GM20000 (cell line): ENCODE results near the gene MTHFD1L.

Experiments
- DNase-seq: peaks from one replicate; pipeline ENCODE4 v3.0.0; 2012; ENCODE audit warnings: low spot score
- TF ChIP-seq, protein P1 (sequence below): IDR thresholded peaks from 2 replicates; pipeline ENCODE4 v1.5.1; 2012; ENCODE audit warnings: mild to moderate bottlenecking, control low read depth; ENCODE audit errors: extremely low read depth, missing control alignments

The MTHFD1L gene

DNA sequence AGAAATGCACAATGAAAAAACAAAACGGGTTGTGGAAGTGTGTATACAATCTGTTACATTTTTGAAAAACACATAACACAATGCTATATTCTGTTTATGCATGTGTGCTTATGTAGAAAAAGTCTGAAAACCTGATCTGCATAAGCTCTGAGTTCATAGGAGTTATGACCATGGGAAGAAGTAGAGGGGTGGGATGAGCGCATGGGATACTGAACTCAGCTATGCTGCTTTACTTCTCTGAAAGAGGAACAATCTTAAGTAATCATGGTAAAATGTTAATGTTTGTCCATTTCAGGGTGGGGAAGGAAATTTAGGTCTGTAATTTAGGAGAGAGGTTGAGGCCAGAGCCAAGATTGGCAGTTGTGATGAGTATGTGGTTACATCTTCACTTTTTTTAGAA, 126.8 kb downstream of the MTHFD1L start:
- TF ChIP-seq, protein P1, sequence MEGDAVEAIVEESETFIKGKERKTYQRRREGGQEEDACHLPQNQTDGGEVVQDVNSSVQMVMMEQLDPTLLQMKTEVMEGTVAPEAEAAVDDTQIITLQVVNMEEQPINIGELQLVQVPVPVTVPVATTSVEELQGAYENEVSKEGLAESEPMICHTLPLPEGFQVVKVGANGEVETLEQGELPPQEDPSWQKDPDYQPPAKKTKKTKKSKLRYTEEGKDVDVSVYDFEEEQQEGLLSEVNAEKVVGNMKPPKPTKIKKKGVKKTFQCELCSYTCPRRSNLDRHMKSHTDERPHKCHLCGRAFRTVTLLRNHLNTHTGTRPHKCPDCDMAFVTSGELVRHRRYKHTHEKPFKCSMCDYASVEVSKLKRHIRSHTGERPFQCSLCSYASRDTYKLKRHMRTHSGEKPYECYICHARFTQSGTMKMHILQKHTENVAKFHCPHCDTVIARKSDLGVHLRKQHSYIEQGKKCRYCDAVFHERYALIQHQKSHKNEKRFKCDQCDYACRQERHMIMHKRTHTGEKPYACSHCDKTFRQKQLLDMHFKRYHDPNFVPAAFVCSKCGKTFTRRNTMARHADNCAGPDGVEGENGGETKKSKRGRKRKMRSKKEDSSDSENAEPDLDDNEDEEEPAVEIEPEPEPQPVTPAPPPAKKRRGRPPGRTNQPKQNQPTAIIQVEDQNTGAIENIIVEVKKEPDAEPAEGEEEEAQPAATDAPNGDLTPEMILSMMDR: no peak
- no peak for DNase-seq

DNA sequence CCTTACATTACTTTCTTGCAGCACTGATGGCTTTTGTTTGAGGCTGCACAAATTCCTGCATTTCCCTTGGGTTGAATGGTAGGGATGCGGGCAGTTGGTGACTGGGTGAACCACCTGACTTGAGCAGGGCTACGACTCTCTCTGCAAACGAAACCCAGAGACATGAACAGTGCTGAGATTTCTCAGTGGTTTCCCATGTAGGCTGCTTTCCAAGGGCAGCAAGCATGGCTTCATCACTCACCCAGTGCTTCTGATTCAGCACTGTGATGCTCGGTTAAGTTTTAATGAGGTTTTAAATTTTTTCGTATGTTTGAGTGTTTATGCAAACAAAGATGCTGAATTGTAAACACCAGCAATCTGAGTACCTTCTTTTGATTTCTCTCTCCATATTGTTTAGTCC, 127.2 kb downstream of the MTHFD1L start:
- no peak for DNase-seq
- TF ChIP-seq, protein P1: no peak

DNA sequence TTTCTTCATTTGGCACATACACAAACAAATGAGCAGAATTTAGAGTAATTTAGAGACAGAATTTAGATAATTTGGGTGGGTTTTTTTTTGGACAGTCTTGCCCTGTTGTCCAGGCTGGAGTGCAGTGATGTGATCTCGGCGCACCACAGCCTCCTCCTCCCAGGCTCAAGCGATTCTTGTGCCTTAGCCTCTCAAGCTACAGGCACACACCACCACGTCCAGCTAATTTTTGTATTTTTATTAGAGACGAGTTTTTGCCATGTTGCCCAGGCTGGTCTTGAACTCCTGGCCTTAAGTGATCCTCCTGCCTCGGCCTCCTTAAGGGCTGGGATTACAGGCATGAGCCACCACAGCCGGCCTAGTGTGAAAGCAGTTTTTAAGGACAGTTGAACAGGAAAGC, 127.8 kb downstream of the MTHFD1L start:
- TF ChIP-seq, protein P1: no peak
- no peak for DNase-seq

- TF ChIP-seq, protein P1: no peak
- no peak for DNase-seq
These were observed 128.5 kb downstream of the MTHFD1L start for GRCh38 chr6:150994026-150994425.

DNA sequence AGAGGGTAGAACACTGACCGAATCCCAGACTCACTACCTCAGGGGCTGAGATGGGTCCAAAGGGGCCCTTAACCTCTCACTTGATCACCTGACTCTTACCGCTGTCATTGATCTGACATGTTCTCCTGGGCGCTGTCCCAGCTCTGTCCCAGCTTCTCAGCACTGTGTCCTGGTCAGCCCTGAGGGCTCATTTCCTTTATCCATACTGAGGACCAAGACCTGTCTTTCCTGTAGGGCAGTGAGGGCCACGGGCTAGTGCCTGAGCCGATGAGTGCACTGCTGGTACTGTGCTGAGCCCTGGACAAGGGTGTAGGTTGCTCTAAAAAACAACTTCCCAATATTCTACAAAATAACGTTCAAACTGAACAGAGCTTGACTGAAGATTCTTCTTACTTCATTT, 131.5 kb downstream of the MTHFD1L start:
- DNase-seq: no peak
- TF ChIP-seq, protein P1: no peak

DNA sequence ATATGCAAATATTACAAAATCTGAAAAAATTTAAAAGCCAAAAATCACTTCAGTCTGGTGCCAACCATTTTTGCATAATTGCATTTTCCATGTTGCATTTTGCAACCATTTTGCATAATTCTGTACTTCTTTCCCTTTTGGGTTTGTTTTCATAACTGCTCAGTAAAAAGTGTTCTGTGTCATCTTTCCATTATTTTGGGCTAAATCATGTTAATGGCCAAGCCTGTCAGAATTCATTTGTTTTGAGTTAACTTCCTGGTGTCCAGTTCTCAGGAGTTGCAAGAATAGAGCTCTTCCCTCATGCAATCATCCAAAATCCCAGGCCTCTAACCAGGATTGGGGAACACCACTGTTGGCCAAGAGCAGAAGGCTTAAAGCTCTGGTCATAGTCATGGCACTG, 133.6 kb downstream of the MTHFD1L start:
- TF ChIP-seq, protein P1: no peak

DNA sequence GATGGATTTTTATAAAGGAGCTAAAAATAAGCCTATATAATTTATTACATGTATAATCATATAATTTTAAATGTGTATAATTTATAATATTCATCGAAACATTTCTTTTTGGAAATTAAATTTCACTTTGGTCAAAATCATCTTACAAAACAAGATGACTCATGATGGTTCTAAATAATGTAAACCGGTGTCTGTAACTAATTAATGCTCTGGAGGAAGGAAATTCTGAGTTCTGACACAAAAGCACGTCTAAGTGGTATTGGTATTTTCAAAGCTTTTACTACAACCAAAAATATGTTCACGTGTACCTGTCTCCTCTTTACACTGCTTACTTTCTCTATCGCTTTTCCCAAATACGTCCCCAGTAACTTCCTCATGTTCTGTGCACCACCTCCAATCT, 134.1 kb downstream of the MTHFD1L start:
- TF ChIP-seq, protein P1: no peak
- no peak for DNase-seq

More for the DNA sequence above, 133.6 kb downstream of the MTHFD1L start:
- no peak for DNase-seq
